Measurements from ENCODE around the gene EVPL.

DNA sequence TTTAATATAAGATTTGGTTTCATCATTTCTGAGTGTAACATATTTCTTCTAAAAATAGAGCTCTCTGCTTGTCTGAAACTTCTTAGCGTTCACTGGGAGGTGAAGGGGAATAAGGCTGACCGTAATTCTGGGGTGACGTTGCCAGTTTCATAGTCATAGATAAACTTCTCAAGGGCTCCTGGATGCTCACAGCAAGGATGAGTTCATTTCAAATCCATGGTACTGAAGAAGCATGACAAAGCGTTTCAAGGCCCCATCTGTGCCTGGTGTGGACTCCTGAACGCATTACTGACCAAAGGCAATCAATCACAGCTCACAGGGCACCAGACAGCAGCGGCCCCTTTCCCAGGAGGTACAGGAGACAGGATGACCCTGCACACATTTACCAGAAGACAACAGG is 12.0 kb upstream of the EVPL start:
- TF ChIP-seq POLR2A (IDR thresholded peaks at IDR 0.05) (no peak), POLR2AphosphoS5 (IDR thresholded peaks at IDR 0.05) (no peak)
- TF ChIP-seq, protein P1, sequence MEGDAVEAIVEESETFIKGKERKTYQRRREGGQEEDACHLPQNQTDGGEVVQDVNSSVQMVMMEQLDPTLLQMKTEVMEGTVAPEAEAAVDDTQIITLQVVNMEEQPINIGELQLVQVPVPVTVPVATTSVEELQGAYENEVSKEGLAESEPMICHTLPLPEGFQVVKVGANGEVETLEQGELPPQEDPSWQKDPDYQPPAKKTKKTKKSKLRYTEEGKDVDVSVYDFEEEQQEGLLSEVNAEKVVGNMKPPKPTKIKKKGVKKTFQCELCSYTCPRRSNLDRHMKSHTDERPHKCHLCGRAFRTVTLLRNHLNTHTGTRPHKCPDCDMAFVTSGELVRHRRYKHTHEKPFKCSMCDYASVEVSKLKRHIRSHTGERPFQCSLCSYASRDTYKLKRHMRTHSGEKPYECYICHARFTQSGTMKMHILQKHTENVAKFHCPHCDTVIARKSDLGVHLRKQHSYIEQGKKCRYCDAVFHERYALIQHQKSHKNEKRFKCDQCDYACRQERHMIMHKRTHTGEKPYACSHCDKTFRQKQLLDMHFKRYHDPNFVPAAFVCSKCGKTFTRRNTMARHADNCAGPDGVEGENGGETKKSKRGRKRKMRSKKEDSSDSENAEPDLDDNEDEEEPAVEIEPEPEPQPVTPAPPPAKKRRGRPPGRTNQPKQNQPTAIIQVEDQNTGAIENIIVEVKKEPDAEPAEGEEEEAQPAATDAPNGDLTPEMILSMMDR (IDR thresholded peaks at IDR 0.05): no peak
